NCI-H345 (cell line): Measurements from ENCODE around the gene SDF2L1.
A peak's percentile ranks its signal among the peaks of the same experiment; 100 is the strongest.

Experiments used
- DNase-seq: peaks from one replicate; lab custom pipeline; 2025; lab: John Stamatoyannopoulos, UW

SDF2L1 gene

DNA sequence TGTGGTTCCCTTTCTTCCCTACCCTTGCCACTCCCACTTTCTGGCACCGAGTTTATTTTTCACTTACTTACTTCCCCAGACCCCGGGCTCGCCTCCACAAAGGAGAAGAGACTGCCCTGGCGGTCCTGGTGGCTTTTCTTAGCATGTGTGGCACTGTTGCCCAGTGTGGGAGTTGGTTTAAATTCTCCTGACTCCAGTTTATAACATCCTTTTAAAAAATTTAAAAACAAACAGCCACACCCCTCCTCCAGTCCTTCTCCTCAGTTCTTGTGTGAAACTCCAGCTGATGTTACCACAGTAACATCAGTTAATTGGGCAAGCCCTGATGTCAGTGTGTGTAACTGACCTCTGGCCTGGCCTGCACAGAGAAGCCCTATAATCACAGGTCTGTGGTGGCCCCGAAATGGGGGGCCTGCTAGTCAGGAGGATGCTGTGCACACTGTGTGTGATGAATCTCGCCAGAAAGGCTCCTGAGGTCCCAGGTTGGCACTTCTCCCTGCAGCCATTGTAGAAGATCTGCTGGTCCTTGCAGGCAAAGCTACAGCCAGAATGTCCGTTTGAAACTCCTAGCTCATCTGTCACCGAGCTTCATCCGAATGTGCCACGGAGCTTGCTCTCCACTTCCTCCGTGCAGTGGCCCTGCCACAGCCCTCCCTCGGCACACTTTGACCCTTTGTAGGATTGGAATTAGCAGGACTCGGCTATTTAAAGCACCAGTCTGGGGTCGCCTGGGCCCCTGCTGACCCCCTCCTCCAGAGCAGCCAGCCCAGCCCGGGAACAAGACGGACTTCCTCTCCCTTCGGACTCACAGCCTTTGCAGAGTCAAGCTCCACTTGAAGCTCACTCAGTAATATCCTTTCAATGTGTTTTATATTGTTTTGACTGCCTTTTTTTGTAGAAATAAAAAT is 19.8 kb upstream of the SDF2L1 start:
- no peak for DNase-seq

DNA sequence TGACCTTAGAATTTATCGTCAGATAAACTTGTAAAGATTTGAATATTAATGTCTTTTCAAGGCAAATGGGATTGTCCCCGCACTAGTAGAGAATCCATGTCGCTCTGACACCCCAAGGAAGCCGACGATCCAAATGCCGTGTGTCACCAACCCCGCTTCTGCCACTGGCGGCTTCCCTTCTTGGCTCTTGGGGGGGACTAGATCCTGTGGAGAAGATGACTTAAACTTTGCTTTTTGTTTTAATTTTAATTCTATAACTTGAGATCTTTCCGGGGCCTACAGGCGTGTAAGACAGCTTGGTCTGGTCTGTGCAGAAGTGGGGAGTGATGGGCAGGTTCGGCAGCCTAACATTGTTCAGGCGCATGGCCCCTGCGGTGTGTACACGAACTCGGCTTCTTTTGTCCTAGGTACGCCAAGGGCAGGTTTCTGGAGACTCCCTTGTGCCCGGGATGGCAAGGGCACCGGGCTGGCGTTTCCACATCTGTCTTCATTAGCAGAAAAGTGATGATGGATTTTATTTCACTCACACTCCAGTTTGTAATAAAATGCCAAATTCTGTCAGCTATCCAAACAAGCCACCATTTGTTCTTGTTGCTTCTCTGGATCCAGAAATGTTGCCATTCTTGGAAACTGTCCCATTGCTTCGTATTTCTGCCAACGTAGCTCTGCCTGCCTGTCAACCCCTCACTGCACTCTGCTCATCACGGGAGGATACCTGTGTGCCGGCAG is 19.0 kb upstream of the SDF2L1 start:
- no peak for DNase-seq

DNA sequence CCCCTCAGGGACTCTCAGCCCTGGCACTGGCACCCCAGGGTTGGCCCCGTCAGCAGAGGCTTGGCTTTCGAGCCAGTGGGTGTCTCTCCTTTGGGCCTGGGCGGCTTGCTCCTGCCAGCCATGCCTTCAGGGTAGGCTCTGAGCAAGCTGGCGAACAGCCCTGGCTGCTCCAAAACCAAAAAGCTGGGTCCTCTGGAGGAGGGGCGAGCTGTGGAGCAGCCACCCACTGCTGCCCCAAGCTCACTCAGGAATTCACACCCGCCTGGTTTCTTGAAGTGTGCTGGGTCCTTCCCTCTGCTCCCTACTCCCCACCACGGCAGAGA is 18.5 kb upstream of the SDF2L1 start:
- DNase-seq, result no peak

DNA sequence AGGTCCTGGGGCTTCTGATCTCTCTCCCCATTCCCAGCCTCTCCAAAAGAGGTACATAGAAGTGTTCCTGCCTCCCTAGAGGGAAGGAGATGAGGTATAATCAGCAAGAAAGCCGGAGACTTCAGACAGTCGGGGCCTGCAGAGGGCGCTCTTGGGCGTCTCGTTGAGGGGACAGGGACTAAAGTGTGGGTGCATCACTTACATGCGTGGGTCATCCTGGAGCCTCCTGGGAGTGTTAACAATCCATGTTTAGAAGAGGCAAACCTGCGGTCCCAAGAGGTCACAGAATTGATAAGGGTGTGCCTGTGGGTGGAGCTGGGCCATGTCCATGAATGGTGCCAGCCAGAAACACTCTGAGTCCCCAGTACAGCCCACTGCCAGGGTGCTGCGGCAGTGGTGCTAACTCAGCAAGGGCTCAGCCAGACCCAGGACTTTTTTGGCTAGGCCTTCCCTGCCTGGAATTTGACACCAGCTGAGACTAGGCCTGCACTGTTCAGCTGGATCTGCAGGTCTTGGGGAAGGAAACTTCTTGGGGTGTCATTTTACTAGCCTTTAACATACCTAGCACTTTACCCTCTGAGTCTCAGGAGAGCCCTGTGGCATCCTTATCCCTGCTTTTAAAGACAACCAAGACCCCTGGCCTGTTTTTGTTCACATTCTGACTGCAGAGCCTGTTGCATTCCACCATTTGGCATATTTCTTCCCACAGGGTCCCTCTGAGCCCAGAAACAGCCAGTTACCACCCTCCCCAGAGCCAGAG is 17.8 kb upstream of the SDF2L1 start:
- DNase-seq, result no peak

DNA sequence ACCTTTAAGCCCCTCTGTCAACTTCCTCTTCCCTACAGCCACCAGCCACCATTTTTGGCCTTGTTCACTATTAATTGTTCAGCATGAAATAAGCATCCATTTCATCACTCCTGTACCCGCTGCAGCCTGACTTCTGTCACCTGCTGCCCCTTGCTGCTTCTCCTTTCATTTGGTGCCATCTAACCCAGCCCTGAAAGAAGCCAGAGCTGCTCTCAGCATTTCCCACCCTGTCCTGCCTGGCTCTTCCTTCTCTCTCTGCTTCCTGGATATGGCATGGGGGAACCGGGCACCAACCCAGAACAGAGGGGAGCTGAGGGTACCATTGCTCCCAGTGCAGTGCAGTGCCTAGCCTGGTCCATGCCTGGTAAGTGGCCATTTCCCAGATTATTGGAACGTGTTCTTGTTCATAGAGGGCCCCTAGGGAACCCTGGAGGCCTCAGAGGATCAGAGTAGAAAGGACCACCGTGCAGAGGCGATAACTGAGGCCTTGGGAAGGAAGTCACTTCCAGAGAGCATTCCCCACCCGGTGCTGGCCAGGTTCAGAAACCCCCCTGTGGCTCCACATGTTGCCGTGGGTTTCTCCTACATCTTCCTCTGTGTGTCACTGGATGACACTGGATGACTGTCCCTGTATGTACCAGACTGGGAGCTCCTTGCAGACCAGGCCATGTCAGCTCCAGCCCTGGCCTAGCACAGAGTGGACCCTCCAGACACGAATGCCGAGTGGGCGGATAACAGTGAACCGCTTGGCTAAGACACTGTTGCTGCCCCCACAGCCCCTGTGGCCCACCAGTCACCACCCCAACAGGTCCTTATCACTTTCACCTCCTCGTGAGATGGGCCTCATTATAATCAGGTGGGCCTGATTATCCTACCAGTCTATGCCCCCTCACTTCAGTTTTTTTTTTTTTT is 17.0 kb upstream of the SDF2L1 start:
- DNase-seq, result no peak

DNA sequence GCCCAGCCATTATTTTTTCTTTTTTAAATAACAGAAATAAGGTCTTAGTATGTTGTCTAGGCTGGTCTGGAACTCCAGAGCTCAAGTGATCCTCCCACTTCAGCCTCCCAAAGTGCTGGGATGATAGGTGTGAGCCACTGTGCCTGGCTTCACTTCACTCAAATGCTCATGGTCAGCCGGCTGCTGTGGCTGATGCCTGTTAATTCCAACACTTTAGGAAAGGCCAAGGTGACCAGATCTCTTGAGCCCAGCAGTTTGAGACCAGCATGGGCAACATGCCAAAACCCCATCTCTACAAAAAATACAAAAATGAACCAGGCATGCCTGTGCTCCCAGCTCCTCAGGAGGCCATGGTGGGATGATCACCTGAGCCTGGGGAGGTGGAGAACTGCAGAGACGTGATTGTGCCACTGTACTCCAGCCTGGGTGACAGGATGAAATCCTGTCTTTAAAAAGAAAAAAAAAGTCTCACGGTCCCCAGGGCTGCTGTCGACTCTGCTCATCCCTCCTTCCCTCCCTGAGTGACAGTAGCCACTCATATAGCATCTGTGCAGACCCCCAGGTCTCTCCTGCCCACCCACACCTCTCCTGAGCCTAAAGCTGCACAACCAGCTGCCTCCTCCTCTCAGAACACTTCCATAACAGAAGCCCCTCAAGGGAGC is 15.9 kb upstream of the SDF2L1 start:
- DNase-seq, result no peak

DNA sequence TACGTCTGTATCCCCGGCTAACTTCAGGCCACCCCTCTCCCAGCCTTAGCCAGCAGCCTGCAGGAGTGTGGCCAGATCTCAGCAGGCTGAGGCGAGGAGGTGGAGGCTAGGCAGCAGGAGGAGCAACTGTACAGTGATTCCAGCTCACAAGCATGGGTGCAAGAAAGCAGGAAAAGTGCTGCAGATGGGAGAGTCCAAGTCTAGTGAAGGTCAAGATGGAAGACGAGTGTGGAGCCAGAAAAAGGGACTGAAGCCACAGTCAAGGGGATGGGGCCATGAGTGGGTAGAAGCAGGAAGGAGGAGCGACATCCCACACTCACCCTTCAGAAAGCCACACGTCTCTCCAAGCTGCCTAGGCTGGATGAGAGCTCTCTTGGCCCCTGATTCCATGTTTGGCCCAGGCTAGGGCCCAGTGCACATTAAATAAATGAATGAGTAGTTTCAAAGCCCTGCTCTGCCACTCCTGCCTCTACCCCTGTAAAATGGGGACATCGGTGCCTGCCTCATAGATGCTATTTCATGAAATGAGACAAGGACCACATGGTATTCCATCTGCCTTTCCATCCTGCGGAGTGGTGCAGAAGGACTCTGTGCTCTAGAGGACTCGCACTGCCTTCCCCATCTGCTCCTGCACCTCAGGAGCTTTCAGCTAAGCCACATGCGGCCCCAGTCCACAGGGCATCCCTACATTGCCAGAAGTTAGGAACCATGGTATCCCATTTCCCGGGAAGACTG is 15.2 kb upstream of the SDF2L1 start:
- no peak for DNase-seq

DNA sequence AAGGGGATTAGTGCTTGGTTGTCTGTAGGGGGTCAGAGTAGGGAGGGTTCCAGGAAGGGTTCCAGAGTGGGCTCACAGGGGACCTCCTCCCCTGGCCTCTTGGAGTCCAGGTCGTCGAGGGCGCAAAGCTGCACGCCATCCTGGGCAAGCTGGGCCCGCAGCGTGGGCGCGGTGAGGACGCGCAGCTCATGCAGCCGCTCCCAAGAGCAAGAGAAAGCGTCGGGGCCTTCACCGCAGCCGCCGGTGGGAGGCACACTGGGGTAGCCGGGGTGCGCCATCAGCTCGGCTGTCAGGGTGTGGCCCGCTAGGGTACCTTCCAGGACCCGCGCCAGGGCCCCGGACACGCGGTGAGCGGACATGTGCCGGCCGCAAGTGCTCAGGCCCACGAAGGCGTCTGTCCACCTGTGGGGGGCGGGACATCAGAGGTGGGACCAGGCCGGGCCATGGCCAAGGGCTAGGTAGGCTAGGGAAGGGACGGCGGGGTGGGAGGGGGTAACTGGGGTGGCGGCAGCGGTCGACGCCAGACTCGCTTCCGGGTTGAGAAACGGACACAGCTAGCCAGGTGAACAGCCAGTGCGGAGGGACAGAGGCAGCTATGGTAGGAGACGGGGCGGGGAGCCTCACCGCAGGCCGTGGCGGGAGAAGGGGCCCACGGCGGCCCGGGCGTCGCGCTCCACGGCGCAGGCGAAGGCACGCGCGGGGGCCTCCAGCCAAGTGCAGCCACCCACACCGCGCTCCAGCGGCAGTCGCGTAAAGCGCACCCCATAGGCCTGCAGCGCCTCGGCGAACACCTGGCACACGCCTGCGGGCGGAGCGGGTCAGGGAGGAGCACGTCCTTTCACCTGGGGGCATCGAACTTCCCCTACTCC is 13.5 kb upstream of the SDF2L1 start:
- no peak for DNase-seq

DNA sequence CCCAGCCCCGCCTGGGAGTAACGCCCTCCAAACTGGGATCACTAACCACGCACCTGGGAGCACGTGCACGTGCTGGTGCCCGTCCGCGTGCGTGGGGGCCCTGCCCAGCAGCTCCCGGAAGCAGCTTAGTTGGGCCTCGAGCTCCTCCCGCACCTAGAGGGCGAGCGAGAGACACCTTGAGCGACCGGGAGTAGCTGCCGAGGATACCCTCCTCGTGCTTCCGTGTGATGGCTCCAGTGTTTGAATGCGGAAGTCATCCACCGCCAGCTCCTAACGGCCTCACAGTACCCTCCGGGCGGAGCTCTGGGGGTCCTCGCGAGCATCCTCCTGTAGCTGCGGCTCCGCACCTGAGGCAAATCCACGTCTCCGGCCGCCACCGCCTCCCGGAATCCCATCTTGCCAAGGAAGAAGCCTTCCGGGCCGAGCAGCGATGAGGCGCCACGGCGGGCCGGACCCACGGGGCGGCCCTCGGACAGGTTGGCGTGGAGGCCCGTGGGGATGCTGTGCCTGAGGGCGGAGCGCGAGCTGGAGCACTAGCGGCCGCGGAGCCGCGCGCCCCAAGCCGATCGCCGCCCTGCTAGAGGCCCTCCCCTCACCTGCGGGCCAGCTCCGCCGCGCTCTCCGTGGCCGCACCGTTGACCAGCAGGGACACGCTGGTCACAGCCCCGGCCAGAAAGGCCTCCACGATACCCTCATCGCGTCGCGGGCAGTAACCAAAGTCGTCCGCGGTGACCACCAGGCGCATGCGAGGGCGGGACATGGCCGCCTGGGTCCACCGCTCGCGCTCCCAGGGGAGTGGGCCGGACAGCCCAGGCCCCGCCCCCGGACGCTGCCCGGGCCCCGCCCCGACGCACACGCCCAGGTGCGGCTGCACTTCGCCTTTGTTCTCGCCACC is 12.6 kb upstream of the SDF2L1 start, which contains the start of gene YDJC:
TSS of gene YDJC (minus strand) at position 768 of the 895 bp plus-strand sequence. CDS start at position 760, 8 bp downstream.
- DNase-seq, result peak; percentile 91

DNA sequence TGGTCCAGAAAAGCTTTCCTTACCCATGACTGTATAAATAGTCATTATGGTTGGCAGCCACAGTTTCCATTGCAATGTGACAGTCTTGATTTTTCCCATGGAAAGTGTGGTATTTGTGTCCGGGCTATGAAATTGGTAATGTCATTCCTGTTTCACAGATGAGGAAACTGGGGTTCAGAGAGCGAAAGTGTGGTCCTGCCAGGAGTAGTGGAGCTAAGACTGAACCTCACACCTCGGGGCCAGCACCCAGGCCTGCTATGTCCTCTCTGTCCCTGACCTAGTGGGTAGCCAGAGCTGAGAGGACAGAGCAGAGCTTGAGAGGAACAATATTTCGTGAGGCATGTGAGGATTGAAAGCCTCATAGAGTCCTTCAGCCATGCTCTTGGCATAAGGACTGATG is 11.1 kb upstream of the SDF2L1 start:
- DNase-seq, result no peak

DNA sequence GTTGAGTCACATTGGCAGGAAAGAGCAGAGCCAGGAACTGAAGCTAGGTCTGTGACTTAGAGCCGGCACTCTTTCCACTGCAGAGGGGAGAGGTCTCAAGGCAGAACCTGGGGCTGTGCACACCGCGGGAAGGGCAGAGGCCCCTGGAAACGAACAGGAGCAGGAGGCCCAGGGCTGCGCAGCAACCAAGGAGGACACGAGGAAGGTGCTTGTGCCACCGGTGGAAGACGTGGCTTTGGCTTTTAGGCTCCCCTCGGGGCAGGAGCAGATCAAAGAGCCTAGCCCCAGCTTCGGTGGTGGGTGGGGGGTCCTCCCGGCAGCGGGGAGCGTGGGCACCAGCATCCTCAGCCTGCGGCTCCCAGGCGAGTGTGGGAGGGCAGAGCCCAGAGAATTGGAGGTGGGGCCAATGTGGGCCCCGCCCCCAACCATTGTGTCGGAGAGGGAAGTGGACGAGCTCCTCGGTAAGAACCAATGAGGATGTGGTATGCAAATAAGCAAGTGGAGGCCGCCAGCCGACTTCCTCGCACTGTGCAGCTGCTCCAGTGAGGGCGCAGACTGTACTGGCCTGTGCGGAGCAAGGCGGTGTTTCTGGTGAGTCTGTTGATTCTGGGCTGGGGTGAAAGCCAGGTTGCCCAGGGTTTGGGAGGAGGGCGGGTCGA is 9.7 kb upstream of the SDF2L1 start, which contains the start of gene CCDC116:
TSS of gene CCDC116 (plus strand) at position 524 of the 659 bp plus-strand sequence. CDS start 422 bp downstream, outside the sequence.
- DNase-seq, result no peak

DNA sequence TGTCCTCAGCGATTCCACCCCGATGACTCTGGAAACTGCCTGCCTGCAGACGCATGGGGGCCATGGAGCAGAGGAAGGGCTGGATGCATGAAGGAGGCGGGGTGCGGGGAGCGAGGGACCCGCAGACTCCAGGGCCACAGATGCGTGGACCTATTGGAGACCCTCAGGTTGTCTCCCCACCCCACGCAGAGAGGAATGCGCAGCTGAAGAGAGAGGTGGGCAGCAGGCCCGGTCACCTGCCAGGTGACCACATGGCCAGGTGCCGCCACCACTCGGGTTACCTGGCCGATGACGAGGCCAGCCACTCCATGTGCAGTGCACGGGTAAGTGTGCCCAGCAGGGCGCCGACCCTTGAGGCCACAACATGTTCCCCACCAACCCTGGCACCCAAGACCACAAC is 9.2 kb upstream of the SDF2L1 start:
- DNase-seq, result no peak

DNA sequence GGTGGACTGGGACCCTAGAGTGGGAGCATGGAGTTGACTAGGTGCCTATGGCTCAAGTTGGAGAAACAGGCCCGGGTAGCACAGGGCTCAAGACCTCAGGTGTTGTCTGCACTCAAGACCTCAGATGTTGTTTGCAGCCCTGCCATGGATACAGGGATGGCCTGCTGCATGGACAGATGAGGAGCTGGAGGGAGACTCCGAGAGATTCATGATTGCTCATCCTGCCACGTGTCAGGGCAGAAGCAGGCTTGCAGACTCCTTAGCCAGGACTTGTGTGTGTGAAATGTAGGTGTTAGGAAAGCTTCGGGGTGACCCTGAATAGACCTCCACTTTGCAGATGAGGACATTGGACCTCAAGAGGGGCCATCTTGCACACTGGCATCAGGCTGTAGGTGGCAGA is 8.6 kb upstream of the SDF2L1 start:
- no peak for DNase-seq

DNA sequence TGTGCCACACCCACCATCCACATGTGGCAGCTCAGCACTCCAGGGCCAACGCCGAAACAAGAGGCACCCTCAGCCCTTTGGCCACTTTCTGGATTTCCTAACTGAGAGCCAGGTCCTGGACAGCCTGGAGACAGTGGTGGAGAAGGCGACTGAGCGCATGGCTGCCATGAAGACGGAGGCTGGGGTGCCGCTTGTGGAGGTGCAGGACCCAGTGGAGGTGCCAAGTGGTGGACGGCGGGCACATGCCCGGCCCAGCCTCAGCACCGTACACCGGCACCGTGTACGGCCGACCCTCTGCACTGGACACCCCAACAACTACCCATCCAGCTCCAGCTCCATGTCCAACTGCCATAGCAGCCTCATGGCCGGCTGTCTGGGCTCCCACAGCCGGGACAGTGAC is 8.0 kb upstream of the SDF2L1 start:
- no peak for DNase-seq

DNA sequence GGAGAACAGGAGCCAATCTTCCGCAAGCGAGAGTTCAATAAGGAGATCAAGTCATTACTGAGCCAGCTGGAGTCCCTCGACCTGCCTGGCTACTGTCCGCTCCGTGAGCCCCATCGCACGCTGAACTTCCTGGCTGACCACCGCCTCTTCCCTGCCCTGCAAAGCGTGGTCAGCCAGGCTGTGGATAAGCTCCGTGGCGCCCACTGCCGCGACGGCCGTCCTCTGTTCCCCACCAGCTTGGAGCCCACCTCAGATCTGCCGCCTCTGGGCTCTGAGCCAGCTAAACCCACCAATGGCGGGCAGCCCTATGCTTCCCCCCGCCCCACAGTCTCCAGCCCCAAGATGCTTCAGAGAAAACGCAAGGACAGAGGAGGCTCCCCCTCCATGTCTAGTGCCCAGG is 7.3 kb upstream of the SDF2L1 start:
- no peak for DNase-seq

DNA sequence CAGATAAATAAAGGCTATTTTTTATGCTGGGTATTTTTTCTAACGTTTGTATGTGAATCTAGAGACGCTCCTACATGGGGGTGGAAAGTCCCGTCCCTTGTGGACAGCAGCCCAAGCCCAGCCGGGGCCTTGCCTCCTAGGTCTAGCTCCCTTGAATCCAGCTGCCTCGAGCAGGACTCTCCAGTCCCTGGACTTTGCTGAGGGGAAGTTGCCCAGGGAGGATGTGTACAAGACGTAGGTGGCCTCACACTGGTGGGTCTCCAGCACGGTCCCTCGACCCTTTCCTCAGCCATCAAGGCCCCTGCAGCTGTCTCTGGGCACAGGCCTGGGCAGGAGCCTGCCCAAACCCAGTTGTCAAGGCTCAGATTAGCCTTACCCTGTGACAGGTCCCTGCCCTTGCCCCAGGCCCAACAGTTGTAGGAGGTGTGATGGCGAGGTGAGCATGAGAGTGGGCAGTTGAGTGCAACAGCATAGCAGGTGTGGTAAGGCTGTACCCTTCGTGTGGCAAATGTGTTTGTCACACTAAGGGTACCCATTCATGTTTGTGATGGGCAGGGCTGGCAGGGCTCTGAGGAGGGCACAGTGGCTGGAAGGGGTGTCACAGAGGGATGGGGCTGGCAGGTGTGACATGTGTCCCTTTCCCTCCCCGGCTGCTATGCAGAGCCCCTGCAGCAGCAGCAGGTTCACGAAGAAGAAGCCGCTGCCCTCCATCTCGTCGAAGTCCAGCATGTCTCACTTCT is 6.2 kb upstream of the SDF2L1 start:
- DNase-seq, result no peak
